Activated CD8-positive, alpha-beta memory T cell treated with anti-CD3 and anti-CD28 coated beads, Interleukin-2, amount 10 ng/mL, durations not matched to agents 7 days and 5 days (primary cell): ENCODE results near the gene PTPRN2. TPM values are rescaled to one million over a fixed set of nuclear protein-coding genes. Genes with fewer than 3 reads are reported as not detected.
"Not testable (repeated sequence)": the region's sequence is repeated elsewhere in the genome, so short reads cannot be mapped to it uniquely, and the experiment has no call there.

Experiments used
- ATAC-seq: fragments of 150-1000 bp; cut with Tn5 transposase; one replicate; pipeline ENCODE4 v1.10.0; 2021; ENCODE audit warnings: moderate library complexity
- CTCF ChIA-PET: fragments of 350-600 bp; sonication (Branson Sonifier 250); formaldehyde crosslinking; loops from one replicate; lab custom pipeline; 2021; ENCODE audit warnings: antibody characterized with exemption; lab: Charles Lee
- DNase-seq: peaks from one replicate; pipeline ENCODE4 v3.0.0-alpha.2; 2020
- H3K27ac Mint-ChIP-seq: one replicate; pipeline ENCODE4 v1.8.0; 2021; ENCODE audit warnings: mild to moderate bottlenecking, mixed read lengths
- H3K27me3 Mint-ChIP-seq: one replicate; pipeline ENCODE4 v1.8.0; 2021; ENCODE audit warnings: mixed read lengths
- H3K36me3 Mint-ChIP-seq: one replicate; pipeline ENCODE4 v1.8.0; 2021; ENCODE audit warnings: mild to moderate bottlenecking, mixed read lengths
- H3K4me1 Mint-ChIP-seq: one replicate; pipeline ENCODE4 v1.8.0; 2021; ENCODE audit warnings: mixed read lengths
- H3K4me3 Mint-ChIP-seq: one replicate; pipeline ENCODE4 v1.8.0; 2021; ENCODE audit warnings: mild to moderate bottlenecking, moderate library complexity, mixed read lengths
- H3K9me3 Mint-ChIP-seq: one replicate; pipeline ENCODE4 v1.8.0; 2022; ENCODE audit warnings: low read depth, mixed read lengths
- total RNA-seq, 2 experiments: library from RNA; stranded (reverse); gene quantifications; one replicate each; pipeline ENCODE4 v1.2.3, GENCODE V29; 2021

The PTPRN2 gene
- total RNA-seq, 2 experiments from 2014 or later, result 3.2 to 5.7 TPM

GRCh38 chr7:158421361-158421760 is 166.3 kb downstream of the PTPRN2 start:
- Mint-ChIP-seq H3K4me3 (no peak overlapping the region), H3K27ac (no peak overlapping the region), H3K4me1 (no peaks in the 10 kb centered on the region), H3K9me3 (peaks cover 13% of the 10 kb centered on the region), H3K27me3 (no peaks in the 10 kb centered on the region), H3K36me3 (no peaks in the 10 kb centered on the region)
- ATAC-seq, result no peak
- CTCF ChIA-PET, result no interaction called here
- DNase-seq, result no peak

- H3K9me3 Mint-ChIP-seq, result peaks cover 13% of the 10 kb centered on the region
- no peak overlapping the region for H3K27ac Mint-ChIP-seq
- DNase-seq (no peak), ATAC-seq (no peak)
- no peaks in the 10 kb centered on the region for H3K27me3 Mint-ChIP-seq
- no peaks in the 10 kb centered on the region for H3K36me3 Mint-ChIP-seq
- H3K4me3 Mint-ChIP-seq, result no peak overlapping the region
- H3K4me1 Mint-ChIP-seq, result no peaks in the 10 kb centered on the region
- CTCF ChIA-PET, result no interaction called here
Observed at GRCh38 chr7:158420591-158421340, 166.9 kb downstream of the PTPRN2 start.

GRCh38 chr7:158419238-158419785 is 168.3 kb downstream of the PTPRN2 start:
- ATAC-seq (no peak), DNase-seq (no peak)
- Mint-ChIP-seq H3K27ac (no peak overlapping the region), H3K9me3 (peaks cover 13% of the 10 kb centered on the region), H3K4me3 (no peak overlapping the region), H3K36me3 (no peaks in the 10 kb centered on the region), H3K4me1 (no peaks in the 10 kb centered on the region), H3K27me3 (no peaks in the 10 kb centered on the region)
- CTCF ChIA-PET, result no interaction called here

GRCh38 chr7:158418395-158418794 is 169.2 kb downstream of the PTPRN2 start:
- H3K4me3 Mint-ChIP-seq, H3K27me3 Mint-ChIP-seq, H3K36me3 Mint-ChIP-seq, H3K4me1 Mint-ChIP-seq, H3K27ac Mint-ChIP-seq, CTCF ChIA-PET, DNase-seq, ATAC-seq: not testable (repeated sequence)
- H3K9me3 Mint-ChIP-seq, result peaks cover 13% of the 10 kb centered on the region

- Mint-ChIP-seq H3K4me1 (no peaks in the 10 kb centered on the region), H3K27ac (no peak overlapping the region), H3K4me3 (no peak overlapping the region), H3K27me3 (no peaks in the 10 kb centered on the region), H3K9me3 (peaks cover 13% of the 10 kb centered on the region), H3K36me3 (no peaks in the 10 kb centered on the region)
- CTCF ChIA-PET, result no interaction called here
- no peak for ATAC-seq
- no peak for DNase-seq
Observed at GRCh38 chr7:158416283-158416933, 171.2 kb downstream of the PTPRN2 start.

- H3K4me3 Mint-ChIP-seq, result no peak overlapping the region
- ATAC-seq (no peak), DNase-seq (no peak)
Observed at GRCh38 chr7:158415316-158415715, 172.3 kb downstream of the PTPRN2 start.

GRCh38 chr7:158414486-158414961 is 173.1 kb downstream of the PTPRN2 start:
- Mint-ChIP-seq H3K36me3 (no peaks in the 10 kb centered on the region), H3K4me3 (no peak overlapping the region), H3K4me1 (no peaks in the 10 kb centered on the region), H3K27me3 (no peaks in the 10 kb centered on the region), H3K9me3 (peaks cover 13% of the 10 kb centered on the region), H3K27ac (no peak overlapping the region)
- DNase-seq (no peak), ATAC-seq (no peak)
- CTCF ChIA-PET, result no interaction called here

More at GRCh38 chr7:158415316-158415715, 172.3 kb downstream of the PTPRN2 start:
- Mint-ChIP-seq H3K4me1 (no peaks in the 10 kb centered on the region), H3K27me3 (no peaks in the 10 kb centered on the region), H3K9me3 (peaks cover 13% of the 10 kb centered on the region), H3K36me3 (no peaks in the 10 kb centered on the region), H3K27ac (no peak overlapping the region)
- CTCF ChIA-PET, result no interaction called here

- no peaks in the 10 kb centered on the region for H3K27me3 Mint-ChIP-seq
- H3K9me3 Mint-ChIP-seq, result peaks cover 13% of the 10 kb centered on the region
- ATAC-seq (no peak), DNase-seq (no peak)
- H3K27ac Mint-ChIP-seq, result no peak overlapping the region
- H3K36me3 Mint-ChIP-seq, result no peaks in the 10 kb centered on the region
- no peaks in the 10 kb centered on the region for H3K4me1 Mint-ChIP-seq
- CTCF ChIA-PET, result no interaction called here
- no peak overlapping the region for H3K4me3 Mint-ChIP-seq
Observed at GRCh38 chr7:158414002-158414401, 173.6 kb downstream of the PTPRN2 start.

- Mint-ChIP-seq H3K4me3 (no peak overlapping the region), H3K36me3 (no peaks in the 10 kb centered on the region), H3K27ac (no peak overlapping the region), H3K4me1 (no peaks in the 10 kb centered on the region), H3K27me3 (no peaks in the 10 kb centered on the region), H3K9me3 (no peaks in the 10 kb centered on the region)
- no peak for ATAC-seq
- DNase-seq, result no peak
- CTCF ChIA-PET, result no interaction called here
Observed at GRCh38 chr7:158411232-158411950, 176.2 kb downstream of the PTPRN2 start.

GRCh38 chr7:158410720-158411119 is 176.9 kb downstream of the PTPRN2 start:
- ATAC-seq, result no peak

GRCh38 chr7:158409816-158410330 is 177.8 kb downstream of the PTPRN2 start:
- H3K27ac Mint-ChIP-seq, result no peak overlapping the region
- H3K27me3 Mint-ChIP-seq, result no peaks in the 10 kb centered on the region
- H3K36me3 Mint-ChIP-seq, result no peaks in the 10 kb centered on the region
- ATAC-seq, result no peak
- H3K9me3 Mint-ChIP-seq, result no peaks in the 10 kb centered on the region
- H3K4me3 Mint-ChIP-seq, result no peak overlapping the region
- CTCF ChIA-PET, result no interaction called here
- DNase-seq, result no peak
- no peaks in the 10 kb centered on the region for H3K4me1 Mint-ChIP-seq

More at GRCh38 chr7:158410720-158411119, 176.9 kb downstream of the PTPRN2 start:
- DNase-seq, result no peak
- Mint-ChIP-seq H3K27ac (no peak overlapping the region), H3K4me3 (no peak overlapping the region), H3K4me1 (no peaks in the 10 kb centered on the region), H3K27me3 (no peaks in the 10 kb centered on the region), H3K9me3 (no peaks in the 10 kb centered on the region), H3K36me3 (no peaks in the 10 kb centered on the region)
- CTCF ChIA-PET, result no interaction called here

- CTCF ChIA-PET, result no interaction called here
Observed at GRCh38 chr7:158409120-158409519, 178.5 kb downstream of the PTPRN2 start.

GRCh38 chr7:158408318-158408920 is 179.2 kb downstream of the PTPRN2 start:
- no peak overlapping the region for H3K4me3 Mint-ChIP-seq
- no peaks in the 10 kb centered on the region for H3K9me3 Mint-ChIP-seq
- no peak for ATAC-seq
- DNase-seq, result no peak
- no peaks in the 10 kb centered on the region for H3K4me1 Mint-ChIP-seq
- CTCF ChIA-PET, result interaction anchor here (1.4 kb wide), 1 partner anchor 54 kb away, joined by 4 read pairs; no protein-coding TSS in a partner anchor
- no peak overlapping the region for H3K27ac Mint-ChIP-seq
- no peaks in the 10 kb centered on the region for H3K27me3 Mint-ChIP-seq
- H3K36me3 Mint-ChIP-seq, result no peaks in the 10 kb centered on the region

More at GRCh38 chr7:158409120-158409519, 178.5 kb downstream of the PTPRN2 start:
- DNase-seq, result no peak
- ATAC-seq, result no peak
- Mint-ChIP-seq H3K36me3 (no peaks in the 10 kb centered on the region), H3K27me3 (no peaks in the 10 kb centered on the region), H3K4me3 (no peak overlapping the region), H3K4me1 (no peaks in the 10 kb centered on the region), H3K9me3 (no peaks in the 10 kb centered on the region), H3K27ac (no peak overlapping the region)
